IPS DF 6.9 (cell line): Measurements from ENCODE around the gene PTPRD.

Experiments used
- DNase-seq: peaks from one replicate; pipeline ENCODE4 v3.0.0-alpha.2; 2013; ENCODE audit warnings: low read depth, low spot score
- H3K27ac ChIP-seq: one replicate; pipeline ENCODE4 v1.5.1; 2013; ENCODE audit warnings: low read length, control low read depth
- H3K27me3 ChIP-seq: 2 replicates; pipeline ENCODE4 v1.6.1; 2013; ENCODE audit warnings: mild to moderate bottlenecking, low read length; ENCODE audit not compliant: control insufficient read depth, insufficient read depth
- H3K36me3 ChIP-seq: 2 replicates; pipeline ENCODE4 v1.6.1; 2013; ENCODE audit warnings: low read length; ENCODE audit not compliant: control insufficient read depth, insufficient read depth
- H3K4me1 ChIP-seq: 2 replicates; pipeline ENCODE4 v1.6.1; 2013; ENCODE audit warnings: low read length; ENCODE audit not compliant: control insufficient read depth, insufficient read depth
- H3K4me3 ChIP-seq: 2 replicates; pipeline ENCODE4 v1.5.1; 2013; ENCODE audit warnings: mild to moderate bottlenecking, low read length
- H3K9me3 ChIP-seq: 2 replicates; pipeline ENCODE4 v1.6.1; 2013; ENCODE audit warnings: low read length, inconsistent platforms; ENCODE audit not compliant: control insufficient read depth, insufficient read depth
- WGBS: extraction: QIAGEN DNeasy Blood & Tissue Kit; methylation state at CpG from one replicate; pipeline ENCODE4 v1.1.7; 2013; ENCODE audit warnings: mixed read lengths, missing lambda C conversion rate; ENCODE audit not compliant: insufficient read length, insufficient coverage; 5-methylcytosine and 5-hydroxymethylcytosine counted together

PTPRD gene

DNA sequence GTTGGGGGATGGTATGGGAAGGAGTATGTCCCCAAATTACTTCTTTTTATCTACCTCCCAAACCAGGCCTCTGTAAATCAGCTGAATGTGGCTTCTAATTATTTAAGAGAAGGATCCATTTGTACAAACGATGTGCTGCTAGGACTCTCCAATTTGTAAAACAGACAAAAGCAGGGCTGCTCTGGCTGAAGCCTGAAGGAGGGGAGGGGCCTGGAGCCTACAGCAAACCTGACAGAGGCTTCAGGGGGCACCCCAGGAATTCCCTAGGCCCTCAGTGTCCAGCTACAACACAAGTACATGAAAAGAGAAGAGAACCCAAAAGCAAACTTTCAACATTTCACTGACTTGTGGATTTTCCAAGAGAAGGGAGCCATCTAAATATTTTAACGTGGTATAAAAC lies 1873.9 kb downstream of the PTPRD start:
- Histone ChIP-seq H3K36me3 (no peaks in the 10 kb centered on the region), H3K9me3 (no peaks in the 10 kb centered on the region), H3K4me3 (no peak overlapping the region), H3K4me1 (peaks cover 1% of the 10 kb centered on the region; the same call in 1 of the 2 replicates), H3K27ac (no peak overlapping the region), H3K27me3 (no peaks in the 10 kb centered on the region)
- no CpG with 5 or more reads among the region's 2 CpGs for WGBS
- no peak for DNase-seq

DNA sequence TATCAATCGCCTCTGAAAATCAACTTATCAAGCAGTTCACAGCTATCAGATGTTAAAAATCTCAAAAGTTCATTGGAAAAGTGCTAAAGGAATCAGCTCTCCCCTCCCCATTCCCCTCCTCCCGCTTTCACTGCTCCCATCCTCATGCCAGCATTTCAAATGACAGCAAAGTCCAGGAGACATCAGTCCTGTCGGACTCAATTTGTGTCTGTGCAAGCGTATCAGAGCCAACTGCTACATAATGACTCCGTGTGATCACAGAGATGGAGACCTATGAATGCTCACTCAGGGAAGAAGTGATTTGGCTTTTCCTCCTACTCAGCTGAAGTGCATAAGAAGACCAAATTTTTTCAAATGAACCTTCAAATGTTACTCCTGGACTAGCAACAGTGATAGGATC lies 1876.0 kb downstream of the PTPRD start:
- Histone ChIP-seq H3K36me3 (no peaks in the 10 kb centered on the region), H3K4me1 (peaks cover 4% of the 10 kb centered on the region; the same call in 1 of the 2 replicates), H3K4me3 (no peak overlapping the region), H3K27ac (no peak overlapping the region), H3K9me3 (no peaks in the 10 kb centered on the region), H3K27me3 (no peaks in the 10 kb centered on the region)
- DNase-seq, result no peak
- no CpG with 5 or more reads among the region's 5 CpGs for WGBS

DNA sequence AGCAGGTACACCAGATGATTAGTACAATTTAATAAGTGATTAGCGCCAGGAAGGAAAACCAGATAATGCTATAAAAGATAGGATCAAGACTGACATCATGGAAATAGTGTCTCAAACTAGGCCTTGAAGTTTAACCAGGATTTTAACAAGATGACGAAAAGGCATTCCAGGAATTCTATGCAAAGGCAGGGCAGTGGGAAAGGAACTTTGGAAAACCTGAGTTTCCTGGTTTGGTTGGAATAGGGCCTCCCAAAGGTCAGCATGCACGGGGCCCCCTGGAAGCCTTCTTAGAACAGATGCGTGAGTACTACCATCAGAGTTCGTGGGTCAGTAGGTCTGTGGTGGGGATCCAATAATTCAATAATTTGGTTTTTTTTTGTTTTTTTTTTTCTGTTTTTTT lies 1878.0 kb downstream of the PTPRD start:
- Histone ChIP-seq H3K4me3 (no peak overlapping the region), H3K27me3 (no peaks in the 10 kb centered on the region), H3K36me3 (no peaks in the 10 kb centered on the region), H3K9me3 (no peaks in the 10 kb centered on the region), H3K27ac (no peak overlapping the region), H3K4me1 (peaks cover 4% of the 10 kb centered on the region; the same call in 1 of the 2 replicates)
- no CpG with 5 or more reads among the region's 5 CpGs for WGBS
- peak; percentile 37 for DNase-seq

DNA sequence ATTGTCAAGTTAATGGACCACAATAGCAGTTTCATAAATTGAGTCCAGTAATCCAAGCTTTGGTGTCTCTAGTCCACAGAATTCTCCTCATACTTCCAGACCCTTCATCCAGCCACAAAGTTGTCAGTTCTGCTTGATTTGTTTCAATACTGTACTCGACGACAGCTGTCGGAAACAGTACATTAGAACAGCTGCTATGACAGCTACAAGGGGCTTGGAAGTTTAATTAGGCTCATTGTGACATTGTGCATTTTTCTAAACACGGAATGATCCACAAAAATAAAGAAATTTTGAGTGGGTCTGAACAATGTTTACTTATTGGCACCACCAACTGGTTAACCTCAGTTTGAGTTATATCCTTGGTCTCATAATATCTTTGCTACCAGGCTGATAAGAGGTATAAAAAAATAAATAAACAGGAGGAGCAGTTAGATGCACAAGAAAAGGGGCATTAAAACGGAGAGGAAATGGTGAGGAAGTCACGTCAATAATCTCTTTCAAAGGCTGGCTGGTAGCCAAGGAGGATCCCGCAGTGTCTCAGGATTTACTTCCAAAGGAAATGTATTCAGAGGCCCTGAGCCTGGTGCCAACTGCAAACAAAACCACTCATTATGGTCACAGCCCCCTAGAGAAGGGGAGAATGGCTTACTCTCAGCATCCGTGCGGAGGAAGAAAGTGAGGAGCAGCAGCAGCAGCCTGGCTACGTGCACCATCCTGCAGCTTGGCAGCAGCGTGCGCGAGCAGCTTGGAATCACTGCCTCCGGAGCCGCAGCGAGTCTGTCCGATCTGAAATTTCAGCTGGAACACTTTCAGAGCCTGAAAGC lies 1879.5 kb downstream of the PTPRD start:
- H3K36me3 ChIP-seq, result no peaks in the 10 kb centered on the region
- no CpG with 5 or more reads among the region's 17 CpGs for WGBS
- no peaks in the 10 kb centered on the region for H3K27me3 ChIP-seq
- no peak for DNase-seq
- peaks cover 4% of the 10 kb centered on the region; the same call in 1 of the 2 replicates for H3K4me1 ChIP-seq
- H3K9me3 ChIP-seq, result no peaks in the 10 kb centered on the region
- no peak overlapping the region for H3K27ac ChIP-seq
- no peak overlapping the region for H3K4me3 ChIP-seq

DNA sequence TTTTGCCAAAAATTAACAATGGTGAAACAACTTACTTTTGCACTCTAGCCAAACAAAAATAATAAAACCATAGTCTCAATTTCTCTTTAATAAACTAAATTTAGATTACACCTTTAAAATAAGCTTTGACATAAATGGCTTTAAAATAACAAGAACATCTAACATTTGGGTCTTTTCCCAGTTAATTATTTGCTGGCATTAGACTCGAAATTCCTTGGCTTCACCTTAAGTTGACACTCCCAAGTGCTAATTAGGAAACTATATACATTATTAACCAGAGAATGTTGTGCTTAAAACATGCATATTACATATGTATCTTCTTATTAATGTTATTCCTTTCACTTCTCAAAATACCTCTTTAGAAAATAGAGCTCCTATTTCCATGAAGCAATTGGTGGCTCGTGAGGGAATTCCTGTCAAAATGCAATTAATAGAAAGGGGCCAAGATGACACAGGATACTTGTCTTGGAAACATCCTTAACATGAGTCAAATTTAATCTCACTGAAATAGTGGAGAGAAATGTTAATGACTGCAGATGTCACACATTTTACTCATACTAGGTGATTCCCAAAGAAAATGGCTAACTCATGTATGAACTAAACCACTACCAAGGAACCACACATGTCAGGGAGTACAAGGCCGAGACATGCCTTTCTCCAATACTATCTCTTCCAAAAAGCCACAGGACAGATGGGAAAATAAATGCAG lies 1880.3 kb downstream of the PTPRD start:
- Histone ChIP-seq H3K36me3 (no peaks in the 10 kb centered on the region), H3K9me3 (no peaks in the 10 kb centered on the region), H3K27ac (no peak overlapping the region), H3K27me3 (no peaks in the 10 kb centered on the region), H3K4me3 (no peak overlapping the region), H3K4me1 (peaks cover 4% of the 10 kb centered on the region; the same call in 1 of the 2 replicates)
- WGBS, result no CpG with 5 or more reads among the region's 3 CpGs
- no peak for DNase-seq

DNA sequence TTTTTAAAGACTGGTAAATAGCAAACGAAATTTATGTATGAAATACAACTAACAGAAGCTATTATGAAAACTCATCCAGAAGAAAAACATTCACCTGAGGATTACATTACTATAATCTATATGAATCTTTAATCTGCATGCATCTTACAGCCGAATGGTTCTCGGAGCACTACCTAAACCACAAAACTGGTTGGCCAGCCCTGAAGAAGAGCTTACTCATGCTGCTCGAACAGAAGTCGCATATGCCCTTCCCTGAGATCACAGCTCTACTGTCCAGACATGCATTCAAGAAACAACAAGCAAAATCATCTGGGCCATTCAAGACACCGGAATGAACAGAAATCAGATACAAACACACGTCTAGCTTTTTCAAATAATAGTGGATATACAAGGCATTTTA lies 1882.2 kb downstream of the PTPRD start:
- Histone ChIP-seq H3K27ac (no peak overlapping the region), H3K27me3 (no peaks in the 10 kb centered on the region), H3K4me1 (peaks cover 3% of the 10 kb centered on the region; the same call in 1 of the 2 replicates), H3K36me3 (no peaks in the 10 kb centered on the region), H3K9me3 (no peaks in the 10 kb centered on the region), H3K4me3 (no peak overlapping the region)
- no peak for DNase-seq
- WGBS, result no CpG with 5 or more reads among the region's 7 CpGs

DNA sequence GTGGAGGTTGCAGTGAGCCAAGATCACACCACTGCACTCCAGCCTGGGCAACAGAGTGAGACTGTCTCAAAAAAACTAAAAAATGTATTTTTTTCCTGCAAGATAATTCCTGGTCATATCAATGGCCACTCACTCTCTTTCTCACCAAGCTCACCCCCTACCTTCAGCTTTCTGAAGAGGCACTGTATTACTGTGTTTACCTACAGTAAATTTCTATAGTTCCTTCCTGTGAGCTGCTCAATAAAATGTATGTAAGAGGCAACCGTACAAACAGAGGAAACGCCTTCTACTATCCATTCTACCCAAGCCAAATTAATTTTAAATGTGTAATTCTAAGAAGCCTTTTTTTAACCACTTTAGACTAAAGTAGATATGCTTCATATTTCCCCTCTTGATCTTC lies 1883.9 kb downstream of the PTPRD start:
- no peak for DNase-seq
- no CpG with 5 or more reads among the region's 2 CpGs for WGBS
- no peak overlapping the region for H3K27ac ChIP-seq
- H3K36me3 ChIP-seq, result no peaks in the 10 kb centered on the region
- H3K9me3 ChIP-seq, result no peaks in the 10 kb centered on the region
- H3K4me1 ChIP-seq, result peaks cover 3% of the 10 kb centered on the region; the same call in 1 of the 2 replicates
- no peaks in the 10 kb centered on the region for H3K27me3 ChIP-seq
- no peak overlapping the region for H3K4me3 ChIP-seq

DNA sequence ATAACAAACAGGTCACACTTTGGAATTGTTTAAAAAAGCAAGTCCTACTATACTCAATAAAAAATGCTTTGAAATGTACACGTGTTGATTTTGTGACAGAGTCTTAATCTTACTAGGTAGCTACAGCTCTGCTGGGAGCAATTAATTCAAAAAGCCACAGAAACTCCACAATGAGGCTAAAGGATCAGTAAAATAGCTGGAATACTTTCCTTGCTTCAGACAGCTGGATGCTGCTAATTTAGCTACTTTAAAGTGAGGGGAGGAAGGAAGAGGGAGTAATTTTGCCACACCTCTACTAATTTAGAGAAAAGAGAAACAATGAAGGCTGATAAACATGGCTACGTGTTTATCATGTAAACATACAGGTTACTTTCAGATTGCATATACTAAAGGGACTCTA lies 1885.6 kb downstream of the PTPRD start:
- H3K27ac ChIP-seq, result no peak overlapping the region
- WGBS, result no CpG with 5 or more reads among the region's 2 CpGs
- H3K27me3 ChIP-seq, result no peaks in the 10 kb centered on the region
- H3K4me1 ChIP-seq, result no peaks in the 10 kb centered on the region
- DNase-seq, result no peak
- no peak overlapping the region for H3K4me3 ChIP-seq
- H3K36me3 ChIP-seq, result no peaks in the 10 kb centered on the region
- H3K9me3 ChIP-seq, result no peaks in the 10 kb centered on the region

DNA sequence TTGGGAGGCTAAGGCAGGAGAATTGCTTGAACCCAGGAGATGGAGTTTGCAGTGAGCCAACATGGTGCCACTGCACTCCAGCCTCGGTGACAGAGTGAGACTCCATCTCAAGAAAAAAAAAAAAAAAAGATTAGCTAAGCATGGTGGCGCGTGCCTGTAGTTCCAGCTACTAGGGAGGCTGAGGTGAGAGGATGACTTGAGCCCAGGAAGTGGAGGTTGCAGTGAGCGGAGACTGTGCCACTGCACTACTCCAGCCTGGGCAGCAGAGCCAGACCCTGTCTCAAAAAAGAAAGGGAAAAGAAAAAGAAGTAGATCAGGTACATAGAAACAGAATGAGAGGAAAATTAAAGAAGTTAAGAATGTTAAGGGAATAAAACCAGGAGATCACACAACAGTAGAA lies 1886.1 kb downstream of the PTPRD start:
- H3K36me3 ChIP-seq, result no peaks in the 10 kb centered on the region
- no CpG with 5 or more reads among the region's 4 CpGs for WGBS
- H3K4me3 ChIP-seq, result no peak overlapping the region
- no peaks in the 10 kb centered on the region for H3K9me3 ChIP-seq
- DNase-seq, result no peak
- H3K4me1 ChIP-seq, result no peaks in the 10 kb centered on the region
- H3K27me3 ChIP-seq, result no peaks in the 10 kb centered on the region
- H3K27ac ChIP-seq, result no peak overlapping the region

DNA sequence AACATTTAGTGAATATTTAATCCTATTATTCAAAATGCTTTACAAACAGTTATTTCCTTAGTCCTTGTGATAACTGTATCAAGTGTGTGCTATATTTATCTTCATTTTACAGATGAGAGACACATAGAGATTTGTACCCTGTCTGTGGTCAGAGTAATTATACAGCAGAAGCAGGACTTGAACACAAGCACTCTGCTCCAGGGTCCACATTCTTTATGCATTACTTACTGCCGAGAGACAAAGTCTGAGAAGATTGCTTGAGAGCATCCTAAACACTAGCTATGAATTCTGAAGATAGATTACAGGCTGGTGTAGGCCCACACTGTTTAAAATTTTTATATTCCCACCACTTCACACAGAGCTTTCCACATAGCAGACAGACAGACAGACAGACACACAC lies 1887.2 kb downstream of the PTPRD start:
- DNase-seq, result no peak
- Histone ChIP-seq H3K4me1 (no peaks in the 10 kb centered on the region), H3K27me3 (no peaks in the 10 kb centered on the region), H3K9me3 (no peaks in the 10 kb centered on the region), H3K36me3 (no peaks in the 10 kb centered on the region), H3K27ac (no peak overlapping the region), H3K4me3 (no peak overlapping the region)
- no CpG with 5 or more reads among the region's 1 CpG for WGBS
